Stimulated activated CD8-positive, alpha-beta memory T cell treated with anti-CD3 and anti-CD28 coated beads, Interleukin-7, amount 100 ng/mL, for 1 hour (primary cell): ENCODE results near the gene SLC25A29.
"Not testable (repeated sequence)": the region's sequence is repeated elsewhere in the genome, so short reads cannot be mapped to it uniquely, and the experiment has no call there.

Source experiments
- DNase-seq, 2 donors: peaks; one replicate each; pipeline ENCODE4 v3.0.0-alpha.2; 2020; ENCODE audit warnings: low read depth in 2 of 2

Gene SLC25A29, protein sequence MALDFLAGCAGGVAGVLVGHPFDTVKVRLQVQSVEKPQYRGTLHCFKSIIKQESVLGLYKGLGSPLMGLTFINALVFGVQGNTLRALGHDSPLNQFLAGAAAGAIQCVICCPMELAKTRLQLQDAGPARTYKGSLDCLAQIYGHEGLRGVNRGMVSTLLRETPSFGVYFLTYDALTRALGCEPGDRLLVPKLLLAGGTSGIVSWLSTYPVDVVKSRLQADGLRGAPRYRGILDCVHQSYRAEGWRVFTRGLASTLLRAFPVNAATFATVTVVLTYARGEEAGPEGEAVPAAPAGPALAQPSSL

DNA sequence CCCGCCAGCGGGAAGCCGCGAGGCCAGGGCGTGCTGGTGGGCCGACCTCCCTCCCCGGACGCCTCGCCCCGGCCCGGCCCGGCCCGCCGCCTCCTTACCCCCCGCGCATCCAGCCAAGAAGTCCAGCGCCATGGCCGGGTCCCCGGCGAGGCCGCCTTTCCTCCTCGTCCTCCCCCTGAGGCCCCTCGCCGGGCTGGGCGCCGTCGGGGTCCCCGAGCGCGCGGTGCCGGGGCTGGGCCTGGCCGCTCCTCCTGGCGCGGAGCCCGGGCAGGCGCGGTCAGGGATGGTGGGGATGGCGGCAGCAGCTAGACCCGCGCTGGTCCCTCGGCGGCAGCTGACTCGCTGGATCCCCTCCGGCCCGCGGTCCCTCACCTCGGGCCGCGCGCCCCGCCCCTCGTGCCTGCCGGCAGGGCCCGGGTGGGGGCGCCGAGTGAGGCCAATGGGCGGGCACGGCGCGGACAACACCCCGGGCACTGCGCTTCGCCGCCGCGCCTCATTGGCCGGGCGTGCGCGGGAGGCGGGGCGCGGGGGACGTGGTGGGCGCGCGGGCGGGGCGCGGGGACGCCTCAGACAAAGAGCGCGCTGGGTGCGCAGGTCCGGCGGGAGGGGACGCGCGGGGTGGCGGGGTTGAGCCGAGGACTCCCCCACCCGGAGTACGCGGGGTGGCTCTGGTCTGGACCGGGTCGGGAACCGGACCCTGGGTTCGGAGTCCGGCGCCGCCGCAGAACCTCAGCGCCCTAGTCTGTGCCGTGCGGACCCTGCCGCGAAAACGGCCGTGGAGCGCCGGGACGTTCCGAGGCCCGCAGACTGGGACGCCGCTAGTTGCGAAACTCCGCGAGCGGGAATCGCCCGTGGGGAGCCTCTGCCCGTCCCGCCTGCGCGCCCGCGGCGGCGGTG lies at the start of gene SLC25A29:
SLC25A29 (minus strand) TSS at position 344 of the 897 bp plus-strand sequence; CDS start at position 132, 212 bp downstream.
- peak; percentile 53 to 59 for DNase-seq

DNA sequence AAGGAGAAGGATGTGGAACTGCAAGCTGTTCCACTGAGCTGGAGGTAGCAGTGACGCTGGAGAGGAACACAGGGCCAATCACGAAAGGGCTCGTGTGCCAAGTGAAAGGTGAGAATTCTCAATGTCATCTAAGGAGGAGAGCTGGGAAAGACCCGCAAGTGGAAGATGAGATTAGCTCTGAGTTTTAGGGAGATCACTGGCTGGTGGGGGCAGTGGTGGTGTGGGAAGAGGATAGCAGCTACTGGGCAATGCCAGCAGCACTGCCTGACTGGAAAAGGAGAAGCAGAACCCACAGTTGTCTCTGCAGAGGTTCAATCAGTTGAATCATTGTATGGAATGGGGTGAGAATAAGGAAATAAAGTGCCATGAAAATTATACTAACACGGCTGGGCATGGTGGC lies 44.7 kb upstream of the SLC25A29 start:
- DNase-seq = no peak

DNA sequence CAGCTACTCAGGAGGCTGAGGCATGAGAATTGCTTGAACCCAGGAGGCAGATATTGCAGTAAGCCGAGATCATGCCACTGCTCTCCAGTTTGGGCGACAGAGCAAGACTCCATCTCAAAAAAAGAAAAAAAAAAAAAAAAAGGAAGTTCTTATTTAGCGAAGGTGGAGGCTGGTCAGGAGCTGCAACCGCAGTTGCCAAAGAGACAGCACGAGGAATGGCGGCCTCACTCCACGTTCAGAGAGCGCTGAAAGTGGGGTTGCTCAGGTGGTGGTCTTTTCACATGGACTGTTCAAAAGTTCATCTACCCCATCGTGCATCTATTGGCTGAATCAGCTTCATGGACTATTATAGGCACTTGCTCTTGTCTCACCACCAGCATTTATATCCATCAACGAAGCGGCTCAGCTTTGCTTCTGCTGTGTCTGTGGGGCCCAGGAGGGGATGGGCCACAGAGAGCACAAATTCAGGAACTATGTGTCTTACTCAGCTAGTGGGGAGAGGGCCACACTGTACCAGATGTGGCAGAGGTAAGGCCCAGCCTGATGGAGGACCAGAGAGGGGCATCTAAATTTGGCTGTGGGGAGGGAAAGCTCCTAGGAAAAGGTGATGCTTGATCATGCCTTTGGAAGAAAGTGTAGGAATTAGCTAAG lies 44.2 kb upstream of the SLC25A29 start:
- no peak for DNase-seq

DNA sequence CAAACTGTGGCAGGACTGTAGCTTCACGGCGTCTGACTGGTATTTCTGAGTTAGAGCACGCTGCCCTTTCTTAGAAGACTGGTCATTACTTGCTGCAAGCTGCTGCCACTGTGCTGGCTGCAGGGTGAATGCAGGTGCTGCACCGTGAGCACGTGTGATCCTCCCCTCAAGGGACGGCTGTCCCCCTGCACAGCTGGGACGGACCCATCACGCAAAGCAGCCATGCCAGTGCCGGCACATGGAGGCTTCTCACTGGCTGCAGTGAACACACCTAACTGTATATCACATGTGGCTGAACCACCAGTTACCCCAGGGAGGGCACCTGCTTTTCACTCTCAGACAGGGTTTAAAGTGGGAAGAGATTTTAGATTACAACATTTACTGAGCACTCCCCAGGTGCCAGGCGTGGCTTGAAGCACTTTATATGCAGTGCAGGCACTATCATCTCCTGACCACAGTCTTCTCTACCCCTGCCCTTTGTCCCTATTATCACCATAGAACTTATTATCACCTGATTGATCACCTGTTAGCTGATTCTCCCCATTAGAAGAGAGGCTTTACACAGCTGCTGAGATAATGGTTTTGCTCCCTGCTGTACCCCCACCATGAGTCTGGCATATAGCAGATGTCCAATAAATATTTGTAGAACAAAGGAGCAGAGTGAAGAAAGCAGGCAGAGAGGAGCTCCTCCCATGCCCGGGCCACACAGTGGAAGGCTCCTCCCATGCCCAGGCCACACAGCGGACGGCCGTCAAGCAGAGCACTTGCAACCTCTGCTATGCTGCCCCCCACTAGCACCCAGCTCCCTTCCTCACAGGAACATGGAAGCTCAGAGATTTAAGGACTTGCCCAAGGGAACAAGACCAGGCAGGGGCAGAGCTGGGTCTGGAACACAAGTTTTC lies 42.8 kb upstream of the SLC25A29 start:
- no peak for DNase-seq

DNA sequence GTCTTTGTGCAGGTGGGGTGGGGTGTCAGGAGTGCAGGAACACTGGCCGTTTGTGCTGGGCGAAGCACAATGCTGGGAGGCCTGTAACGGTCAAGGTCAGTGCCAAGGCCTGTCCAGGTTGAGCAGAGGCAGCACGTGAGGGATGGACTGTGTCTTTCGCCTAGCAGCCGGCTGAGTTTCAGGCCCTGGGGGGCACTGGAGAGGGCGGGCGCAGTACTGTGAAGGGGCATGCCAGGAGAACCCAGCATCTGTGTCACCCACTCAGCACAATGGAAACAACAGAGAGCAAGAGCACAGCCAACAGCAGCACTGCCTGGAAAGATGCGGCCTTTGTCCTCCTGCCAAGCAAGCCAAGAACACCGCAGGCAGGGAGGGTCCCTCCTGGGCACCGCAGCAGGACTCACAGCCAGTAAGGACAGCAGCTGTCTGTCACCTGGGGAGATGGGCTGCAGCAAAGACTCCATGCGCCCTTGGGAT lies 42.0 kb upstream of the SLC25A29 start:
- no peak for DNase-seq

DNA sequence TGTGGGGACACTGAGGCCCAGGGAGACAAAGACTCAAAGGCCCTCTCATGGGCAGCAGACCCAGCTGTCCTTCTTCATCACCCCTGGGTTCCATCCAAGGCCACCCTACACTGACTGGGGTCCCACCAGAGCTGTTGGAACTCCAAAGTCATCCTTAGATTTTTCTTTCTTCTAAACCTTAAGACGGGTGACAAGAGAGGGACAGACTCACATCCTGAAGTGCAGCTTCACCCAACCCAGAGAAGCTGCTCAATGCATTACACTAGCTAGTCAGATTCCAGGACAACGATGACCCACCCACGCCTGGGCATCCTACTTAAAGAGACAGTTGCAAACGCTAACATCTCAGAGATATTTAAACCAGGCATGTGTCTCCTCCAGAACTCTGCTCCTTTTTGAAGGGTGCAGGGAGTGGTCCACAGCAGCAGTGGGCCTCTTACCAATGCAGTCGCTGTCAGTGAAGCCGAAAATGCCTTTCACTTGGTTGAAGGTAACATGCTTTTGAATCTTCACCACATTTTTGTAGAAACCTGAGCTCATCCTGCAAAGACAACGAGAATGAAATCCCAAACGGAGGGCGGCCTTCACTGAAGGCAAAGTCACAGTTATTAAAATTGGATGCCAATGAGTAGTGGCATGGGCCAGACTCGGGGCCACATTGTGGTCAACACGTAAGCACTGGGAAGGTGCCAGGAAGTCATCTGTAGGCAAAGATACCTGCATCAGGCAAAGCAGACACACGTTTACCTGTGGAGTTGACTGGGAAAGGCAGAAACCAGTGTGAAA lies 40.3 kb upstream of the SLC25A29 start:
- no peak for DNase-seq

DNA sequence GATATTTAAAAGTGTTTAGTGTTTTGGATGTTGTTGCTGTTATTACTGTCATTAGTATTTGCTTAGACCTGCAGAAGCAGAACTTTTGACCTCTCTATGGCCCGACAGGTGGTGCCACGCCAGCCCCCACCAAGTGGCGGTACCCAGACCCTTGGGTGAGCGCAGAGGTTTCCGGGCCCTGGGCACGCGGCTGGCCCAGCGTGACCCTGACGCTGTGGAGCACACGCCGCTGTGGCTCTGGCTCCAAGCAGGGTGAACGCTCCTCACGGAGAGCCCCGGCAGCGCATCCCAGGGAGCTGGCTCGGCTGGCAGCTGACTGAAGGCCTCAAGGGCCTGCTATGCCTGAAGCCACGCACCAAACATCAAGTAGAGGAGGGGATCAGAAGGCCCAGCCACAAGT lies 39.5 kb upstream of the SLC25A29 start:
- no peak for DNase-seq

DNA sequence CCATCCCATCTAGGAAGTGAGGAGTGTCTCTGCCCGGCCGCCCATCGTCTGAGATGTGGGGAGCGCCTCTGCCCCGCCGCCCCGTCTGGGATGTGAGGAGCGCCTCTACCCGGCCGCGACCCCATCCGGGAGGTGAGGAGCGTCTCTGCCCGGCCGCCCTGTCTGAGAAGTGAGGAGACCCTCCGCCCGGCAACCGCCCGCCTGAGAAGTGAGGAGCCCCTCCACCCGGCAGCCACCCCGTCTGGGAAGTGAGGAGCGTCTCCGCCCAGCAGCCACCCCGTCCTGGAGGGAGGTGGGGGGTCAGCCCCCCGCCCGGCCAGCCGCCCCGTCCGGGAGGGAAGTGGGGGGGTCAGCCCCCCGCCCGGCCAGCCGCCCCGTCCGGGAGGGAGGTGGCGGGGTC lies 38.4 kb upstream of the SLC25A29 start:
- DNase-seq = not testable (repeated sequence)

DNA sequence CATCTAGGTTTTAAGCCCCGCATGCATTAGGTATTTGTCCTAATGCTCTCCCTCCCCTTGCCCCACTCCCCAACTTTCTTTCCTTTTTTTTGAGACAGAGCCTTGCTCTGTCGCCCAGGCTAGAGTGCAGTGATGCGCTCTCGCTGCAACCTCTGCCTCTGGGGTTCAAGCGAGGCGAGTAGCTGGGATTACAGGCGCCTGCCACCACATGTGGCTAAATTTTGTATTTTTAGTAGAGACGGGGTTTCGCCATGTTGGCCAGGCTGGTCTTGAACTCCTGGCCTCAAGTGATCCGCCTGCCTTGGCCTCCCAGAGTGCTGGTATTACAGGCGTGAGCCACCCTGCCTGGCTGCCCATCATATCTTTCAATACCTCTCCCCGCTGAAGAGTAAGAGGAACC lies 36.6 kb upstream of the SLC25A29 start:
- not testable (repeated sequence) for DNase-seq

DNA sequence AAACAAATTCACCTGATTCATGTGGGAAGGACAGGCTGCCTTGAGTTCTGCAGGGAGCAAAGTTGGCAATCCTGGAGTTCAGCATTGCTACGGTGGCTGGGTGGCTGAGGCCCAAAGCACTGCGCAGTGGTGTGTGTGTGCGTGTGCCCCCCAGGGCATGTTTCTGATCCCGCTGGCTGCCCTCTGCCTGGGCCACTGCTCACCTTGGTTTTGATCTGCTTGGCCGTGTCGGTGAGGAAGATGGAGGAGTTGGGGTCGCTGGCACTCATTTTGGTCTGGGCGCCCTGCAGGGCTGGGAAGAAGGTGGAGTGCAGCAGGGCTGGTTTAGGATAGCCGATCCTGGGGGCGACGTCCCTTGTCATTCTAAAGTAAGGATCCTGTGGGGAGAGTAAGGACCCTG lies 36.0 kb upstream of the SLC25A29 start:
- no peak for DNase-seq

DNA sequence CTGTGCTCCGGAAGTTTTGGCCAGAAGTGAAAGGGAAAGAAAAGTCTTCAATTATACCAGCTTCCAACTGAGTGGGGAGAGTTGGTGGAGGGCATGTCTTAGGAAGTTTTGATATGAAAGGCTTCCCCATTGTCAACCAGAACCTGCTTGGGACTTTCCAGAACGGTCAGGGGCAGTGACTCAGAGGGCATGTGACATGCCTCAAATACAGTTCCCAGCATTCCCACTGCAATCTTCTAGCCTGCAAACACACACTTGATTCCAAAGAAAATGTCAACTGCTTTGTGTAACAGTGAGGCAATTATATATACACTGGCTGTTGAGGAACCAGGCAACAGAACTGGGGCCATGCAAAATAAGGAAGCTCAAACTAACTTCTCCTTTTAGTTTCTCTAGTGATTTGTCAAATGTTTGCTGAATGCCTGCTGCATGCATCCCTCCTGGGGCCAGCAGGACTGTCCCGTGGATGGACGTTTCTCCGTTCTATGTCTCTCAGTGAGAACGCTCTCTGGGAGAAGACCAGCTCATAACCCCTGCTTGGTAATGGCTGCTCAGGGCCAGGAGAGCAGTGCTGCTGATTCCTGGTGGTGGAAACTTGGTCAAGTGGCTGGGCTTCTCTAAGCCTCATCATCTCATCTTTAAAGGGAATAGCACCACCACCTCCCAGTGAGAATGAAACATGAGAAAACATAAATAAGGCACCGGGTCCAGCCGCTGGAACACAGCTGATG lies 35.2 kb upstream of the SLC25A29 start:
- no peak for DNase-seq

DNA sequence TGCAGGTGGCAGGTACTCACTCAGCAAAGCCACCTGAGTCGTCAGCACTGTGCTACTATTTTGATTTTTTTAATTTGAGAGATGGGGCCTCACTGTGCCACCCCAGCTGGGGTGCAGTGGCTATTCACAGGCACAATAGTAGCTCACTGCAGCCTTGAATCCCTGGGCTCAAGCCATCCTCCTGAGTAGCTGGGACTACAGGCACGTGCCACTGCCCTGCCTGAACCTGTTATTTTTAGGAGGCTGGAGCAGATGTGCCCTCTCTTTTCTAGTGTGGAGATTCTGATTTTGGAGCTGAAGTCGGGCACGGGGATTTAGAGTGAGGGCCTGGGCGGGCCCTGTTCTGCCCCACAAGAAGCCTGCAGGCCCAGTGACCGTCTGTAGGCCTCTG lies 34.2 kb upstream of the SLC25A29 start:
- DNase-seq = no peak

DNA sequence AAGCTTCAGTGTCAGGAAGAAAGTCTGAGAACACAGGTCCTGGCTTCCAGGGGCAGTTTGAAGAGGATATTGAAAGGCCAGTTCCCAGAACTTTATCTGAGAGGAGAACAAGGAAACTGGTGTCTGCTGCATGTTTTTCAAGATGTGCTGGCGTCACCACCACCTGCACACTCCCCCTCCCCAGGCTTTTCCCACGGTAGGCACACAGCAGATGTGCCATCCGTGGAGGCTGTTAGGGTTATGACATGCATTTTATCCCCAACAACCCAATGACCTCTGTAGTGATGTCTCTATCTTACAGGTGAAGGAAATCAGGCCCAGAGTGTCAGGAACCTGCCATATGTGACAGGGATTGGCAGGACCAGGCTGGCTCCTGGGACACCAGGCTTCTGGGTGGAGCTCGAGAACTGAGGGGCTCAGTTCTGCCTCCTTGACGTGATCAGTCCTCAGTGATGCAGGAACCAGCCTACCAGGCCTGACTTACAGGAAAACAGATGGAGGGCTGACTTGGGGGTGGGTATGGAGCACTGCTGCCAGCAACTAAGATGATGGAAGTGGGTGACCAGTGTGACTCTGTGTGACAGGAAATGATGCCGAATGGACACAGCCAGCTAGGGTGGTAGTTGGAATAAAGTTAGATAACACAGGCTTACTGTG lies 33.6 kb upstream of the SLC25A29 start:
- no peak for DNase-seq

DNA sequence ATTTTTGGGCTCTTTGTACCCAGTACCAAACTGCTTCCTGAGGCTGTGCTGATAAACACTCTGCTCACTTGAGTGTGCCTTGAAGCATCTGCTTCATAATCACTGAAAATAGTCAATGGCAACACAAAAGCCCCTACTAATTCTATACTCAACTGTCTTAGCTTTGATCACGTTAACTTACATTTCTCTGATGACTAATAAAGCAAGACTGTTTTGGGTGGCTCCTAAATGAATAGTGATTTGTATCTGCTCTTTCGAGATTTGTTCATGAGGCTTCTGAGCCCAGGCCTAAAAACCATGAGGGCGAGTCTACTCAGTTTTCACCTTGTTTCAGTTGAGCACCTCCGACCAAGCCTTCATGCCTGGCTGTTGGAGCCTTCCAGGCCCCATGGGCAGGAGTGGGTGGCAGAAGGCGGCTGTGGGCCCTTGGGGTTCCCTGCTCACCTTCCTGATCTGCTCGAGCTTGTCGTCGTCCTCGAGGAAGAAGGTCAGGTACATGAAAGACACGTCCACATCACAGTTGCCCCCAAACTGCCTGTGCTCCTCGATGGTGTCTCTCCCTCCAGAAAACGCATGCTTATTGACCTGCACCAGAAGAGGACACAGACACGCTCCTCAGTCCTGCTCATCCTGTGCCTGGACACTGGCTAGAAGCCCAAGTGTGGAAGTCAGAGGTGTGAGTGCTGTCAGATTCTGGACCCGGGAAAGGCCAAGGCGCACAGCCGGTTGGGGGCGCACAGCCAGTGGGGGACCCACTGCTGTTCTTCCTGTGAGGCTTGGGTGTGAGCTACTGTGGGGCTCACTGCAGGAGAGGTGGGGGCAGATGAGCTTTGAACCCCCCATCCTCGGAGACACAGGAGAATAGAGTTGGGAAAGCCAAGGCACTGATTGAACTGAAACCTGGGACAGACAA lies 30.6 kb upstream of the SLC25A29 start:
- no peak for DNase-seq

DNA sequence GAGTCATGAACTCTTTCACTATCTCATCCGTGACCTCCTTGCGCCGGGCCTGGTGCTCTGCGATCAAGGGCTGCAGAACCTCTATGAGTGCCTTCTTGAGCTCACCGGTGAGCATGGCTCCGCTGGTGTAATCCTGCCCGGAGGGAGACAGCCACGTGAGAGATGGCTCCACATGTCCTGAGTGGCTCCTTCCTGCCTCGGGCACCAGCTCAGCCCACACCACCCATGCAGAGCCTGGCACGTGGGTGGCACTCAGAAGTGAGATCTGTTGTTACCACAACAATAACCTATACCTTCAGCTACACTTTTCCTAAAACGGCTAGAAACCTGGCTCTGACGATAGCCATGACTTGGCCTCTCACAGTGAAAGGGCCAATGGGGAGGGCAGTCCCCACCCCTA lies 28.7 kb upstream of the SLC25A29 start:
- DNase-seq = no peak

DNA sequence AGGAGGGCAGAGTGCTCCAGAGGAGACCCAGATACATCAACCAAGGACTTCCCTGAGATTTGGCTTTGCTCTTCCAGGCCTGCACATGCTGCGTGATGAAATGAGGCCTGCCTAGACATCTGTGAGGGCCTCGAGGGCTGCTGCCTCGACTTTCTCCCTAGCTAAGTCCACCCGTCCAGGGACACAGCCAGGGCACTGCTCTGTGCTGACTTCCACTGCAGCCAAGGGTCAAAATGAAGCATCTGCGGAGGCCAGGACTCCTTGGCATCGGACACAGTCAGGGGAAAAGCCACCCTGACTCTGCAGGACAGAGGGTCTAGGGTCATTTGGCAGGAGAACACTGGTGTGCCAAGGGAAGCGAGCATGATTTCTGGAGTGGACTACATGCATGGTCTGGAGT lies 27.6 kb upstream of the SLC25A29 start:
- no peak for DNase-seq

DNA sequence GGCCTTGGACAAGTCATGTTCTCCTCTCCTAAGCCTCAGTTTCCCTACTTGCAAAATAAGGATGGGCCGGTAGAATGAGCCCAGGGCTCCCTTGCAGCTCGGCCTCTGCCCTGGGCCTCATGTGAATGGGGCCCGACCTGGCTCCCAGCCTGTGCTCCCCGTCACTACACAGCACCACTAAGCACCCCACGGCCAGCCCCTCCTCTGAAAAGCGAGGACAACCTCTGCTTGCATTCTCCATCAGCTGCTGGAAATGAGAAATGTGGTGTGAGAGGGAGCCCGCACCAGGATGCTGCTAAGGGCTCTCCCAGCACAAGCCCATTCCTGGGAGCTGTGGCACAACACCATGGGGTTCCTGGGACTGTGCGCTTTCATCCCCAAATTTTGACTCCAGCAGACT lies 27.1 kb upstream of the SLC25A29 start:
- DNase-seq = no peak

DNA sequence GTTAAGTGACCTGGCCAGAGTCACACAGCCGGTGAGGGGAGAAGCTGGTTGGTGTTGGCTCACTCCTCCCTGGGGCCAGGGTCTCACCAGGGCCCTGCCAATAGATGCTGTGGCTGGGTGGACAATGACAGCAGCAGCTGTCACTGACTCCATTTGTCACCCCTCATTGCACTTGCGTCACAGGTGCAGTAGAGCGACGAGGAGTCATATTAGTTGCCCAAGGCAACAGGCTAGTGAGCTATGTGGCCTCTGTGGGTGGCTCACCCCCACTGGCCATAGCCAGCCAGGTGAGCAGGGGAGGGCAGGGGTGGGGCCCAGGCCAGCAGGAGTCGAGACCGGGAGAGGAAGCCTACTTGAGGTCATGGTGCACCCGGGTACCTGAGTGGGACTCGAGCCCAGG lies 26.6 kb upstream of the SLC25A29 start:
- no peak for DNase-seq
